ENCODE data around the gene SNTA1.

DNA sequence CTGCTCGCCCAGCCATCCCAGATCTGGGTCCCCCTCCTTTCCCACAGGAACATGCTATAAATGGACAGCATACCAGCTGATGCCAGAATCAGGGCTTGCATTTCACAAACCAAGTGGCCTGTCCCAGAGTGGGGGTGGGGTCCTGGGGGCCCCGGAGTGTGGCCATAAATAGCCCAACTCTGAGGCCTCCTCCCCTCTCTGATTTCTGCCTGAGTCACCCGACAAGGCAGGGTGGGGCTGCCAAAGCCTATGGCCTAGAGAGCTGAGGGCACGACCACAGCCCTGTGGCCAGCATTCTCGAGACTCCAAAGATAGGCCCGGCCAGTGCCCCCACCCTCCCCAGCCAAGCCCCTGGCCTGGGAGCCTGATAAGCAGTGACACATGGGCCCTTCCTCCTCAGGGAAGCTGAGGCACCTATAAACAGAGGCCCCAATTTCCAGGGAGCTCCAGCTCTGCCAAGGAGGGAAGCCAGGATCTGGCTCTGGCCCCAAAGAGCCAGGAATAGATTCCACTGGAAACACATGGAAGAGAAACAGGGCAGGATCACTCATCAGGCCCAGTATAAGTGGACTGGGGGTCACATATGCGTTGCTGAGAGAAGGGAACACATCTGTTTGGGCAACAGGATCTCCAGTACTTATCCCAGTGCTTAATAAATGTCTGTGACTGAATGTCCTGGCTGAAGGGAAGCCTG is 20.3 kb downstream of the SNTA1 start:
- no peak for TF ChIP-seq POLR2AphosphoS5 (IDR thresholded peaks at IDR 0.05; ENCODE audit: low read depth, low read length)
- no peak for TF ChIP-seq SIN3A (IDR thresholded peaks at IDR 0.05; ENCODE audit: borderline replicate concordance, insufficient read depth, low read length)
- TF ChIP-seq, protein P1, sequence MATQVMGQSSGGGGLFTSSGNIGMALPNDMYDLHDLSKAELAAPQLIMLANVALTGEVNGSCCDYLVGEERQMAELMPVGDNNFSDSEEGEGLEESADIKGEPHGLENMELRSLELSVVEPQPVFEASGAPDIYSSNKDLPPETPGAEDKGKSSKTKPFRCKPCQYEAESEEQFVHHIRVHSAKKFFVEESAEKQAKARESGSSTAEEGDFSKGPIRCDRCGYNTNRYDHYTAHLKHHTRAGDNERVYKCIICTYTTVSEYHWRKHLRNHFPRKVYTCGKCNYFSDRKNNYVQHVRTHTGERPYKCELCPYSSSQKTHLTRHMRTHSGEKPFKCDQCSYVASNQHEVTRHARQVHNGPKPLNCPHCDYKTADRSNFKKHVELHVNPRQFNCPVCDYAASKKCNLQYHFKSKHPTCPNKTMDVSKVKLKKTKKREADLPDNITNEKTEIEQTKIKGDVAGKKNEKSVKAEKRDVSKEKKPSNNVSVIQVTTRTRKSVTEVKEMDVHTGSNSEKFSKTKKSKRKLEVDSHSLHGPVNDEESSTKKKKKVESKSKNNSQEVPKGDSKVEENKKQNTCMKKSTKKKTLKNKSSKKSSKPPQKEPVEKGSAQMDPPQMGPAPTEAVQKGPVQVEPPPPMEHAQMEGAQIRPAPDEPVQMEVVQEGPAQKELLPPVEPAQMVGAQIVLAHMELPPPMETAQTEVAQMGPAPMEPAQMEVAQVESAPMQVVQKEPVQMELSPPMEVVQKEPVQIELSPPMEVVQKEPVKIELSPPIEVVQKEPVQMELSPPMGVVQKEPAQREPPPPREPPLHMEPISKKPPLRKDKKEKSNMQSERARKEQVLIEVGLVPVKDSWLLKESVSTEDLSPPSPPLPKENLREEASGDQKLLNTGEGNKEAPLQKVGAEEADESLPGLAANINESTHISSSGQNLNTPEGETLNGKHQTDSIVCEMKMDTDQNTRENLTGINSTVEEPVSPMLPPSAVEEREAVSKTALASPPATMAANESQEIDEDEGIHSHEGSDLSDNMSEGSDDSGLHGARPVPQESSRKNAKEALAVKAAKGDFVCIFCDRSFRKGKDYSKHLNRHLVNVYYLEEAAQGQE (IDR thresholded peaks at IDR 0.05; ENCODE audit: insufficient read depth in 1 of 2, low read depth in 2 of 2, low read length in 2 of 2) = no peak
- TF ChIP-seq FOXP2 (optimal IDR thresholded peaks at IDR 0.05; ENCODE audit: borderline replicate concordance, extremely low read depth, extremely low read length, insufficient read depth) = no peak
- no peak for TF ChIP-seq TAF1 (IDR thresholded peaks at IDR 0.05; ENCODE audit: borderline replicate concordance, insufficient read depth, low read length)

Data from PFSK-1 (cell line).